Measurements from ENCODE around the gene SEPTIN2.
"Not testable (repeated sequence)": the region's sequence is repeated elsewhere in the genome, so short reads cannot be mapped to it uniquely, and the experiment has no call there.

The SEPTIN2 gene

GRCh38 chr2:241289597-241289996 is 26.1 kb upstream of the SEPTIN2 start:
- Histone ChIP-seq H3K36me3 (peaks cover 7% of the 10 kb centered on the region; the same call in 1 of the 2 replicates), H3K27me3 (ENCODE audit: insufficient read depth, low read depth, severe bottlenecking) (no peaks in the 10 kb centered on the region), H3K27ac (no peak overlapping the region), H3K4me3 (ENCODE audit: low read depth, low read length) (no peak overlapping the region), H3K9me3 (ENCODE audit: severe bottlenecking) (no peaks in the 10 kb centered on the region)
- TF ChIP-seq CTCF (IDR thresholded peaks at IDR 0.05; ENCODE audit: low read depth, low read length), result peak; percentile 34
- no peak for DNase-seq

GRCh38 chr2:241291153-241291552 is 24.6 kb upstream of the SEPTIN2 start:
- no peak for DNase-seq
- no peak overlapping the region for H3K4me3 ChIP-seq (ENCODE audit: low read depth, low read length)
- H3K9me3 ChIP-seq (ENCODE audit: severe bottlenecking), result no peaks in the 10 kb centered on the region
- H3K36me3 ChIP-seq, result peaks cover 4% of the 10 kb centered on the region; the same call in 1 of the 2 replicates
- no peaks in the 10 kb centered on the region for H3K27me3 ChIP-seq (ENCODE audit: insufficient read depth, low read depth, severe bottlenecking)
- no peak overlapping the region for H3K27ac ChIP-seq
- TF ChIP-seq CTCF (IDR thresholded peaks at IDR 0.05; ENCODE audit: low read depth, low read length), result no peak

GRCh38 chr2:241291977-241292376 is 23.7 kb upstream of the SEPTIN2 start:
- peaks cover 4% of the 10 kb centered on the region for H3K36me3 ChIP-seq
- H3K27me3 ChIP-seq (ENCODE audit: insufficient read depth, low read depth, severe bottlenecking), result no peaks in the 10 kb centered on the region
- H3K27ac ChIP-seq, result no peak overlapping the region
- no peaks in the 10 kb centered on the region for H3K9me3 ChIP-seq (ENCODE audit: severe bottlenecking)
- no peak for DNase-seq
- no peak overlapping the region for H3K4me3 ChIP-seq (ENCODE audit: low read depth, low read length)
- no peak for TF ChIP-seq CTCF (IDR thresholded peaks at IDR 0.05; ENCODE audit: low read depth, low read length)

GRCh38 chr2:241293378-241293797 is 22.3 kb upstream of the SEPTIN2 start:
- DNase-seq, H3K27ac ChIP-seq: not testable (repeated sequence)
- peaks cover 13% of the 10 kb centered on the region for H3K36me3 ChIP-seq

GRCh38 chr2:241295326-241296095 is 20.2 kb upstream of the SEPTIN2 start:
- H3K9me3 ChIP-seq (ENCODE audit: severe bottlenecking), result no peaks in the 10 kb centered on the region
- DNase-seq, result no peak
- H3K36me3 ChIP-seq, result peaks cover 15% of the 10 kb centered on the region
- no peak overlapping the region for H3K4me3 ChIP-seq (ENCODE audit: low read depth, low read length)
- H3K27ac ChIP-seq, result no peak overlapping the region
- TF ChIP-seq CTCF (IDR thresholded peaks at IDR 0.05; ENCODE audit: low read depth, low read length), result no peak
- H3K27me3 ChIP-seq (ENCODE audit: insufficient read depth, low read depth, severe bottlenecking), result no peaks in the 10 kb centered on the region

More at GRCh38 chr2:241293378-241293797, 22.3 kb upstream of the SEPTIN2 start:
- not testable (repeated sequence) for H3K27me3 ChIP-seq (ENCODE audit: insufficient read depth, low read depth, severe bottlenecking); H3K4me3 ChIP-seq (ENCODE audit: low read depth, low read length); H3K9me3 ChIP-seq (ENCODE audit: severe bottlenecking)

GRCh38 chr2:241296767-241297166 is 19.0 kb upstream of the SEPTIN2 start:
- no peak for DNase-seq
- H3K27me3 ChIP-seq (ENCODE audit: insufficient read depth, low read depth, severe bottlenecking), result no peaks in the 10 kb centered on the region
- H3K4me3 ChIP-seq (ENCODE audit: low read depth, low read length), result no peak overlapping the region
- no peak overlapping the region for H3K27ac ChIP-seq
- H3K36me3 ChIP-seq, result peaks cover 15% of the 10 kb centered on the region
- H3K9me3 ChIP-seq (ENCODE audit: severe bottlenecking), result no peaks in the 10 kb centered on the region
- TF ChIP-seq CTCF (IDR thresholded peaks at IDR 0.05; ENCODE audit: low read depth, low read length), result no peak
